GM12878 (cell line): ENCODE data around the gene TNFRSF8. TPM values are rescaled to one million over a fixed set of nuclear protein-coding genes. Genes with fewer than 3 reads are reported as not detected.

Experiments used
- ATAC-seq: fragments of 200-7000 bp; cut with Tn5 transposase; 3 replicates; pipeline ENCODE4 v1.9.1; 2020; ENCODE audit warnings: mild to moderate bottlenecking, moderate library complexity
- BruUV-seq: library from RNA; stranded (reverse); fragments of 400-500 nt; replicated peaks from 2 replicates; lab custom pipeline; 2021; lab: Mats Ljungman, UMichigan
- CTCF ChIA-PET: fragments of 300-600 bp; sonication (Branson Sonifier 250); formaldehyde crosslinking; extraction: SDS; loops from one replicate; lab custom pipeline; 2021; ENCODE audit warnings: inconsistent platforms; lab: Yijun Ruan, JAX
- POLR2A ChIA-PET: fragments of 350-600 bp; formaldehyde crosslinking; extraction: SDS; loops from one replicate; lab custom pipeline; 2021; ENCODE audit warnings: inconsistent platforms; lab: Charles Lee
- RAD21 ChIA-PET: fragments of 300-600 bp; sonication (Branson Sonifier 250); formaldehyde crosslinking; loops from one replicate; lab custom pipeline; 2023; ENCODE audit warnings: antibody characterized with exemption; ENCODE audit not compliant: unreplicated experiment; lab: Charles Lee
- SMC1A ChIA-PET: fragments of 300-600 bp; sonication (Branson Sonifier 250); formaldehyde crosslinking; loops from one replicate; lab custom pipeline; 2023; ENCODE audit not compliant: unreplicated experiment, uncharacterized antibody; lab: Charles Lee
- DNase-seq: peaks from one replicate; pipeline ENCODE4 v3.0.0-alpha.2; 2011; ENCODE audit warnings: low read depth, low spot score
- FAIRE-seq: peaks from 3 replicates; lab custom pipeline; 2011; peaks lifted over from hg19 to GRCh38; lab: Jason Lieb, UNC
- H2AFZ ChIP-seq: 2 replicates; pipeline ENCODE4 v1.6.0; 2011; ENCODE audit warnings: low read depth, low read length, control low read depth; ENCODE audit not compliant: control insufficient read depth
- H3K27ac ChIP-seq: 2 replicates; pipeline ENCODE4 v1.5.1; 2011; ENCODE audit warnings: control low read depth; ENCODE audit not compliant: control insufficient read depth, insufficient read depth
- H3K27me3 ChIP-seq, 2 experiments: replicated peaks in 1 of 2; 2 replicates each; pipeline versions ENCODE4 v1.6.0 to v1.6.1; 2011; ENCODE audit warnings: low read length in 1 of 2; ENCODE audit not compliant: control insufficient read depth in 2 of 2, insufficient read depth in 2 of 2
- H3K36me3 ChIP-seq, 2 experiments: 2 replicates each; pipeline ENCODE4 v1.5.1; 2011; ENCODE audit warnings: low read length in 1 of 2; ENCODE audit not compliant: control insufficient read depth in 2 of 2, insufficient read depth in 2 of 2
- H3K4me1 ChIP-seq: 2 replicates; pipeline ENCODE4 v1.6.1; 2011; ENCODE audit warnings: mild to moderate bottlenecking, low read length, moderate library complexity, mixed read lengths; ENCODE audit not compliant: control insufficient read depth, insufficient read depth
- H3K4me2 ChIP-seq: 2 replicates; pipeline ENCODE4 v1.6.0; 2011; ENCODE audit warnings: control low read depth; ENCODE audit not compliant: control insufficient read depth, insufficient read depth
- H3K4me3 ChIP-seq: fragments of 200-600 bp; sonication (generic); 2 replicates; pipeline ENCODE4 v1.5.1; 2016
- H3K79me2 ChIP-seq: 2 replicates; pipeline ENCODE4 v1.6.0; 2011; ENCODE audit warnings: low read length; ENCODE audit not compliant: control insufficient read depth, insufficient read depth
- H3K9ac ChIP-seq: 2 replicates; pipeline ENCODE4 v1.8.0; 2011; ENCODE audit warnings: low read length, control low read depth, mixed read lengths; ENCODE audit not compliant: control insufficient read depth, insufficient read depth
- H3K9me3 ChIP-seq: replicated peaks from 3 replicates; pipeline ENCODE4 v1.5.1; 2011; ENCODE audit warnings: mild to moderate bottlenecking, low read length; ENCODE audit not compliant: control insufficient read depth, insufficient read depth
- H4K20me1 ChIP-seq: 2 replicates; pipeline ENCODE4 v1.6.0; 2011; ENCODE audit not compliant: control insufficient read depth, insufficient read depth
- ASH2L ChIP-seq: fragments of 300-600, 200-600 bp; sonication (generic); IDR thresholded peaks from 2 replicates; pipeline ENCODE4 v1.6.1; 2017; ENCODE audit warnings: low read depth, mild to moderate bottlenecking, borderline replicate concordance
- CBX3 ChIP-seq: fragments of 200-600 bp; sonication (generic); IDR thresholded peaks from 2 replicates; pipeline ENCODE4 v1.6.1; 2016; ENCODE audit warnings: low read depth, borderline replicate concordance
- EZH2 ChIP-seq: IDR thresholded peaks from 2 replicates; pipeline ENCODE4 v1.6.1; 2012; ENCODE audit warnings: low read depth, mild to moderate bottlenecking, control low read depth, inconsistent platforms, low read length, borderline replicate concordance; ENCODE audit not compliant: control insufficient read depth
- IKZF1 ChIP-seq: fragments of 450-650 bp; conservative IDR thresholded peaks from 2 replicates; pipeline ENCODE4 v1.6.1; 2017; ENCODE audit warnings: antibody characterized with exemption, mild to moderate bottlenecking
- IRF3 ChIP-seq: fragments of 450-650 bp; IDR thresholded peaks from 2 replicates; pipeline ENCODE4 v1.6.1; 2014; ENCODE audit warnings: mild to moderate bottlenecking
- JUND ChIP-seq: IDR thresholded peaks from 2 replicates; pipeline ENCODE4 v1.6.1; 2012; ENCODE audit warnings: low read depth, mild to moderate bottlenecking, low read length, improper control_type of control experiment, moderate library complexity
- NFIC ChIP-seq: IDR thresholded peaks from 2 replicates; pipeline ENCODE4 v1.6.1; 2012; ENCODE audit warnings: low read depth, mild to moderate bottlenecking, inconsistent platforms, low read length, moderate library complexity
- PAX8 ChIP-seq: fragments of 450-650 bp; IDR thresholded peaks from 2 replicates; pipeline ENCODE4 v1.6.1; 2017; ENCODE audit warnings: mild to moderate bottlenecking, moderate library complexity
- TARDBP ChIP-seq: IDR thresholded peaks from 2 replicates; pipeline ENCODE4 v1.6.1; 2016; ENCODE audit warnings: borderline replicate concordance
- ZNF217 ChIP-seq: fragments of 450-650 bp; IDR thresholded peaks from 2 replicates; pipeline ENCODE4 v1.6.1; 2017; ENCODE audit warnings: antibody characterized with exemption, mild to moderate bottlenecking
- ZNF274 ChIP-seq: IDR thresholded peaks from one replicate; pipeline ENCODE4 v1.8.0; 2011; ENCODE audit not compliant: insufficient read length, insufficient read depth
- WGBS: methylation state at CpG from one replicate; pipeline ENCODE4 v1.1.6; 2016; ENCODE audit warnings: low lambda C conversion rate; ENCODE audit not compliant: insufficient replicate concordance, insufficient coverage; ENCODE audit errors: missing lambda C conversion rate; 5-methylcytosine and 5-hydroxymethylcytosine counted together
- in situ Hi-C: fragments of 300-500 bp; cut with MboI; formaldehyde crosslinking; loops from 9 replicates; pipeline ENCODE4 v1.14.3; 2018; ENCODE audit warnings: mixed read lengths
- intact Hi-C: fragments of 100-400 bp; cut with micrococcal nuclease; formaldehyde crosslinking; loops from one replicate; pipeline ENCODE4 v1.14.2; 2022; ENCODE audit not compliant: unreplicated experiment
- polyA plus RNA-seq, 11 experiments: library from polyadenylated mRNA; depleted of rRNA in 4 of 11; unstranded in 6 of 11; stranded (reverse) in 5 of 11; fragments of >200 nt; fragmentation: Nextera tagmentation in 4 of 11; fragmentation: Illumina TruSeq in 1 of 11; extraction: Ambion mirVana in 4 of 11; extraction: Trizol in 1 of 11; gene quantifications; 1 replicate in 1 of 11; 2 replicates in 10 of 11; pipeline versions ENCODE4 v1.2.1 to v1.2.3, GENCODE V29; 2011 to 2016; ENCODE audit warnings: inconsistent platforms in 2 of 11, missing spikeins in 2 of 11, low read depth in 1 of 11
- total RNA-seq, 4 experiments: library from RNA; depleted of rRNA in 3 of 4; stranded (reverse); fragments of >200 nt in 3 of 4; fragmentation: Illumina TruSeq in 1 of 4; extraction: Trizol in 1 of 4; gene quantifications; 2 replicates each; pipeline versions ENCODE4 v1.2.1 to v1.2.3, GENCODE V29; 2013 to 2021
- TF ChIP-seq, protein P1 (sequence below): fragments of 450-650 bp; IDR thresholded peaks from 2 replicates; pipeline ENCODE4 v1.6.1; 2016; ENCODE audit warnings: mild to moderate bottlenecking, moderate library complexity, borderline replicate concordance
- TF ChIP-seq, protein P2 (sequence below): fragments of 450-650 bp; IDR thresholded peaks from 2 replicates; pipeline ENCODE4 v1.6.1; 2016; ENCODE audit warnings: mild to moderate bottlenecking

The TNFRSF8 gene
- total and polyA plus RNA-seq, 10 of the 15 experiments (the other 5 are each of a cell fraction or from before 2014, with no cell fraction given) = 9.8 to 114 (median 58.8) TPM

GRCh38 chr1:12148958-12149790 is 86.1 kb downstream of the TNFRSF8 start (continued):
- TF ChIP-seq, protein P1, sequence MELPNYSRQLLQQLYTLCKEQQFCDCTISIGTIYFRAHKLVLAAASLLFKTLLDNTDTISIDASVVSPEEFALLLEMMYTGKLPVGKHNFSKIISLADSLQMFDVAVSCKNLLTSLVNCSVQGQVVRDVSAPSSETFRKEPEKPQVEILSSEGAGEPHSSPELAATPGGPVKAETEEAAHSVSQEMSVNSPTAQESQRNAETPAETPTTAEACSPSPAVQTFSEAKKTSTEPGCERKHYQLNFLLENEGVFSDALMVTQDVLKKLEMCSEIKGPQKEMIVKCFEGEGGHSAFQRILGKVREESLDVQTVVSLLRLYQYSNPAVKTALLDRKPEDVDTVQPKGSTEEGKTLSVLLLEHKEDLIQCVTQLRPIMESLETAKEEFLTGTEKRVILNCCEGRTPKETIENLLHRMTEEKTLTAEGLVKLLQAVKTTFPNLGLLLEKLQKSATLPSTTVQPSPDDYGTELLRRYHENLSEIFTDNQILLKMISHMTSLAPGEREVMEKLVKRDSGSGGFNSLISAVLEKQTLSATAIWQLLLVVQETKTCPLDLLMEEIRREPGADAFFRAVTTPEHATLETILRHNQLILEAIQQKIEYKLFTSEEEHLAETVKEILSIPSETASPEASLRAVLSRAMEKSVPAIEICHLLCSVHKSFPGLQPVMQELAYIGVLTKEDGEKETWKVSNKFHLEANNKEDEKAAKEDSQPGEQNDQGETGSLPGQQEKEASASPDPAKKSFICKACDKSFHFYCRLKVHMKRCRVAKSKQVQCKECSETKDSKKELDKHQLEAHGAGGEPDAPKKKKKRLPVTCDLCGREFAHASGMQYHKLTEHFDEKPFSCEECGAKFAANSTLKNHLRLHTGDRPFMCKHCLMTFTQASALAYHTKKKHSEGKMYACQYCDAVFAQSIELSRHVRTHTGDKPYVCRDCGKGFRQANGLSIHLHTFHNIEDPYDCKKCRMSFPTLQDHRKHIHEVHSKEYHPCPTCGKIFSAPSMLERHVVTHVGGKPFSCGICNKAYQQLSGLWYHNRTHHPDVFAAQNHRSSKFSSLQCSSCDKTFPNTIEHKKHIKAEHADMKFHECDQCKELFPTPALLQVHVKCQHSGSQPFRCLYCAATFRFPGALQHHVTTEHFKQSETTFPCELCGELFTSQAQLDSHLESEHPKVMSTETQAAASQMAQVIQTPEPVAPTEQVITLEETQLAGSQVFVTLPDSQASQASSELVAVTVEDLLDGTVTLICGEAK = no peak
- TF ChIP-seq PAX8 = no peak
- no peak for TF ChIP-seq ZNF274
- peak; percentile 47; the same call in 1 of the 2 replicates for TF ChIP-seq NFIC
- no peak for TF ChIP-seq EZH2
- TF ChIP-seq, all 136 proteins: peak for 33

DNA sequence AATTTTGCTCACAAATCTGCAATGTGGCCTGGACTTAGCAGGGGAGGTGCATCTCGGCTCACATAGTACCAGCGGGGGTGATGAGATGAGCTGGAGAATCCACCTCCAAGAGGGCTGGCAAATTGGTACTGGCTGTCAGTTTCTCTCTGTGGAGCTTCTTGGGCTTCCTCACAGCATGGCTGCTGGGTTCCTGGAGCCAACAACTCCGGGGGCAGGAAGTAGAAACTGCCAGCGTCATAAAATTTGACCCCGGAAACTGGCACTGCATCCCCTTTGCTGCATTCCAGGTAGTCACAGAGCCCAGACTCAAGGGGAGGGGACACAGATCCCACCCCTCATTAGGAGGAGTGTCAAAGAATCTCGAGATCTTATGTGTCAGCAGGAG is 86.7 kb downstream of the TNFRSF8 start:
- 47% methylated on average over 6 of the region's 6 CpGs for WGBS
- no peak overlapping the region for H2AFZ ChIP-seq
- TF ChIP-seq JUND (no peak), CBX3 (no peak), ZNF217 (no peak), IRF3 (no peak), IKZF1 (no peak), TARDBP (0 out of 2 replicates have a peak, but pooled peaks have one; percentile 21), ASH2L (no peak)
- TF ChIP-seq, protein P2, sequence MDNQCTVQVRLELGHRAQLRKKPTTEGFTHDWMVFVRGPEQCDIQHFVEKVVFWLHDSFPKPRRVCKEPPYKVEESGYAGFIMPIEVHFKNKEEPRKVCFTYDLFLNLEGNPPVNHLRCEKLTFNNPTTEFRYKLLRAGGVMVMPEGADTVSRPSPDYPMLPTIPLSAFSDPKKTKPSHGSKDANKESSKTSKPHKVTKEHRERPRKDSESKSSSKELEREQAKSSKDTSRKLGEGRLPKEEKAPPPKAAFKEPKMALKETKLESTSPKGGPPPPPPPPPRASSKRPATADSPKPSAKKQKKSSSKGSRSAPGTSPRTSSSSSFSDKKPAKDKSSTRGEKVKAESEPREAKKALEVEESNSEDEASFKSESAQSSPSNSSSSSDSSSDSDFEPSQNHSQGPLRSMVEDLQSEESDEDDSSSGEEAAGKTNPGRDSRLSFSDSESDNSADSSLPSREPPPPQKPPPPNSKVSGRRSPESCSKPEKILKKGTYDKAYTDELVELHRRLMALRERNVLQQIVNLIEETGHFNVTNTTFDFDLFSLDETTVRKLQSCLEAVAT = no peak

More for the DNA sequence above, 86.7 kb downstream of the TNFRSF8 start:
- H3K79me2 ChIP-seq = no peaks in the 10 kb centered on the region
- DNase-seq = no peak
- H3K36me3 ChIP-seq = peaks cover 0 to 3% of the 10 kb centered on the region in 2 experiments; a peak in 1 of 4 replicates
- ATAC-seq = no peak
- peaks cover 81% of the 10 kb centered on the region for H3K4me1 ChIP-seq
- ChIA-PET RAD21 (interaction anchor here (1.1 to 12.5 kb wide), 11 partner anchors 8 to 110 kb away, joined by 3 to 119 read pairs (median 7); partner anchors contain the start of gene TNFRSF1B), SMC1A (interaction anchor here (0.8 to 19.3 kb wide), 17 partner anchors 8 to 123 kb away, joined by 3 to 347 read pairs (median 8); partner anchors contain the start of gene TNFRSF1B), CTCF (interaction anchor here (0.6 to 6.9 kb wide), 10 partner anchors 12 to 52 kb away, joined by 3 to 47 read pairs (median 6); partner anchors contain the start of gene TNFRSF1B), POLR2A (interaction anchor here (0.7 to 11.6 kb wide), 9 partner anchors 8 to 52 kb away, joined by 3 to 166 read pairs (median 8); no protein-coding TSS in a partner anchor)
- H3K9ac ChIP-seq = no peak overlapping the region
- BruUV-seq = no TSS peak
- intact Hi-C loops = loop anchor here (2.0 kb wide), 1 partner anchor 13 kb away; no protein-coding TSS in a partner anchor
- in situ Hi-C loops = loop anchor here (25.0 kb wide), 1 partner anchor 1588 kb away; no protein-coding TSS in a partner anchor
- no peaks in the 10 kb centered on the region for H3K9me3 ChIP-seq
- H3K4me2 ChIP-seq = peak overlapping the region; percentile 75; the same call in 1 of the 2 replicates
- H4K20me1 ChIP-seq = no peaks in the 10 kb centered on the region
- H3K27ac ChIP-seq = peak overlapping the region; percentile 84
- no peak overlapping the region for H3K4me3 ChIP-seq
- H3K27me3 ChIP-seq = no peaks in the 10 kb centered on the region
- no peak for FAIRE-seq
